VCaP (cell line): Measurements from ENCODE around the gene TBX21.

Source experiments
- H3K27ac ChIP-seq: fragments of 450-650 bp; 2 replicates; pipeline ENCODE4 v1.5.1; 2017
- TF ChIP-seq, protein P1 (sequence below): fragments of 450-650 bp; conservative IDR thresholded peaks from 2 replicates; pipeline ENCODE4 v1.5.1; 2017; ENCODE audit warnings: mild to moderate bottlenecking, moderate library complexity

TBX21 gene

DNA sequence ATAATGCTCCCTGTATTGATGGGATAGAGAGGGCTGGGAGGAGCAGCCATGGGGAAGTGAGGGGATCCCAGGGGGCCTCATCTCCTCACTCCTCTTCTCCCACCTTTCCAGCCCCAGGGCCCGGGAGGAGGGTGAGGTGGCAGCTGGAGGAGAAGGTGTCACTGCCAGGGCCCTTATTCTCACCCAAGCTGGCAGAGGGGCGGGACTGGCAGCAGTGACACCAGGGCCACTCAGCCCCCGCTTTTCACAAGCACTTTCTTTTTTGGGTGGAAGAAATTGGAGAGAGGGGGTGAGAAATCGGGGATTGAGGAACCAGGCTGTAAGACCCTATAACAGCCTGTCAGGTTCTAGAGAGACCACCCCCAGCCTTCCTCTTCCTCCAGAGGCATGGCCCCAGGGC is 2.4 kb upstream of the TBX21 start:
- TF ChIP-seq, protein P1, sequence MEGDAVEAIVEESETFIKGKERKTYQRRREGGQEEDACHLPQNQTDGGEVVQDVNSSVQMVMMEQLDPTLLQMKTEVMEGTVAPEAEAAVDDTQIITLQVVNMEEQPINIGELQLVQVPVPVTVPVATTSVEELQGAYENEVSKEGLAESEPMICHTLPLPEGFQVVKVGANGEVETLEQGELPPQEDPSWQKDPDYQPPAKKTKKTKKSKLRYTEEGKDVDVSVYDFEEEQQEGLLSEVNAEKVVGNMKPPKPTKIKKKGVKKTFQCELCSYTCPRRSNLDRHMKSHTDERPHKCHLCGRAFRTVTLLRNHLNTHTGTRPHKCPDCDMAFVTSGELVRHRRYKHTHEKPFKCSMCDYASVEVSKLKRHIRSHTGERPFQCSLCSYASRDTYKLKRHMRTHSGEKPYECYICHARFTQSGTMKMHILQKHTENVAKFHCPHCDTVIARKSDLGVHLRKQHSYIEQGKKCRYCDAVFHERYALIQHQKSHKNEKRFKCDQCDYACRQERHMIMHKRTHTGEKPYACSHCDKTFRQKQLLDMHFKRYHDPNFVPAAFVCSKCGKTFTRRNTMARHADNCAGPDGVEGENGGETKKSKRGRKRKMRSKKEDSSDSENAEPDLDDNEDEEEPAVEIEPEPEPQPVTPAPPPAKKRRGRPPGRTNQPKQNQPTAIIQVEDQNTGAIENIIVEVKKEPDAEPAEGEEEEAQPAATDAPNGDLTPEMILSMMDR = no peak
- no peak overlapping the region for H3K27ac ChIP-seq

DNA sequence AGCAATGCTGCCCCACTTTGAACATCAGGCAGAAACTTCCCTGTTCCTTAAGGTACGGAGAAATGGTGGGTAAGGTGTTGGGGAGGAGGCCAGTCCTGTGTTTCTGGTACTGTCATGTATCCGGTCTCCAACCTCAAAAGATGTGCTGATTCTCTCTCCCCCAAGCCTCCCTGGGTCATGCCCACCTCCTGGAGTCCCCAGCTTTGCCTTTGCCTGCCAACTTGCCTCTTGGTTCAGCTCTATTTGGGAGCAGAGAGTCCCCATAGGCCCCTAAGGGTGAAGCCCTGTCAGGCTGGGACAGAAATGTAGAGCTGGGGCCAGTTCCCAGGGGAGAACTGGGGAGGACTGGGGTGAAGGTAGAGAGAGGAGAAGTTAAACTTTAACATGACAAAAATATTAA is 1.6 kb upstream of the TBX21 start:
- TF ChIP-seq, protein P1 = no peak

DNA sequence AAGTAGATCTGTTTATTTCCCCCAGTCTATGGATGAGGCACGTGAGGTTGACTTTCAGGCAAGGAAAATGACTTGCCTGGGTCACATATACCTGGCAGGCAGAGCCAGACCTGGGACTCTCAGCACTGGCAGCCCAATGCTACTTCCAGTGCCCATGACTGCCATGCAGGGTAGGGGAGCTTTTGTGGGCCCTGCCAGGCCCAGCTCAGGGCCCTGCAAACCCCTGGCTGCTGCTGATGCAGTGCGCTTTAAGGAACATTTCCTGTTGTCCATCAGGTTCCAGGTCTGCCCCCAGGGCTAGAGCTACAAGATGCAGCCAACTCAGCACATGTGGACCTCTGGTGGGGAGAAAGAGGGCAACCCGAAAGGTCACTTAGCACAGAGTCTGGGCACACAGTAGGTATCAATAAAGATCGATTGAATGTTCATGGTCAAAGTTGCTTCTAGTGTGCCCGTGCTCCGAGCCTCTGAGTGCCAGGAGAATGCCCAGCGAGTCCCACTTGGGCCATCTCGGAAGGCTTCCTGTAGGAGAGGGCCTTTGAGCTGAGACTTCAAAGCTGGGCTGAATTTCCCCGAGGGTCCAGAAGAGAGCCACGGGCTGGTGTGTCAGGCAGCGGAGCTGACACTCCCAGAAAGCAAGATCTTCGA is 513 bp upstream of the TBX21 start:
- peak overlapping the region; percentile 19; the same call in 1 of the 2 replicates for H3K27ac ChIP-seq
- TF ChIP-seq, protein P1 = no peak

More for the DNA sequence above, 1.6 kb upstream of the TBX21 start:
- H3K27ac ChIP-seq = no peak overlapping the region

DNA sequence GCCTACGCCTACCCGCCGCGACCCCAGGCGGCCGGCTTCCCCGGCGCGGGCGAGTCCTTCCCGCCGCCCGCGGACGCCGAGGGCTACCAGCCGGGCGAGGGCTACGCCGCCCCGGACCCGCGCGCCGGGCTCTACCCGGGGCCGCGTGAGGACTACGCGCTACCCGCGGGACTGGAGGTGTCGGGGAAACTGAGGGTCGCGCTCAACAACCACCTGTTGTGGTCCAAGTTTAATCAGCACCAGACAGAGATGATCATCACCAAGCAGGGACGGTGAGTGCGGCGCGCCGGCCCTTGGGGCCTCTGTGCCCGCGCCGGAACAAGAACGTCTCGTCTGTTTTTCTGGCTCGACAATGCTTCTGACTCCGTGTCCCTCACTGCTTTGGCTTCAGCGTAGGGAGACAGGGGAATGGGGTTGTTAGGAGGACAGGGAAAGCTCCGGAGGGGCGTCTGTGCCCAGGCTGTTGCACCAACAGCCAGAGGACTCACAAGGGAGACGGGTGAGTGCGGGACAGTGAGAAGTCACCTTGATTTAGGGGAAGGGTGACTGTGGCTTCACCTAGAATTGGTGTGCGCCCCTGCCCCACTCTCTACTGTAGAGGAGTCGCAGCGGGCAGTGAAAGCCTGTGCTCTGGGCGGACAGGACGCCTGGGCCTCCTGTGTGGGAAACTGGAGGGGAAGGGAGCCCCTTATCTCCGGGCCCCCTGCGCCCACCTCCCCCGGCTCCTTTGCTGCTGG is 806 bp downstream of the TBX21 start:
- TF ChIP-seq, protein P1 = no peak
- peak overlapping the region; percentile 19; the same call in 1 of the 2 replicates for H3K27ac ChIP-seq

DNA sequence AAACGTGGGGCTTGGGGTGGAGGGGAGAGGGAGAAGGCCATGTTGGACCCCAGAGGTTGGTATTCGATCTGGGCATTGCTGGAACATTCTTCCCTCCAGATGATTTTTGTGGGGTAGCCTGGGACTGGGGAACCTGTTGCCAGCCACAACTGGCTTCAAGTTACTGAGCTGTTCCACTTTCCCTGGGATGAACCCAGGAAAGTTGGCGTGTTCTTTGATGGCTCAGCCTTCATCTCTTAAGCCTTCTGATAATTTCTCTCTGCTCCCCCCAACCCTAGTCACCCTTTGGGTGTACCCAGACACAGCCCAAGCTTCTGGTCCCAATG is 2.1 kb downstream of the TBX21 start:
- TF ChIP-seq, protein P1 = no peak
- no peak overlapping the region for H3K27ac ChIP-seq

DNA sequence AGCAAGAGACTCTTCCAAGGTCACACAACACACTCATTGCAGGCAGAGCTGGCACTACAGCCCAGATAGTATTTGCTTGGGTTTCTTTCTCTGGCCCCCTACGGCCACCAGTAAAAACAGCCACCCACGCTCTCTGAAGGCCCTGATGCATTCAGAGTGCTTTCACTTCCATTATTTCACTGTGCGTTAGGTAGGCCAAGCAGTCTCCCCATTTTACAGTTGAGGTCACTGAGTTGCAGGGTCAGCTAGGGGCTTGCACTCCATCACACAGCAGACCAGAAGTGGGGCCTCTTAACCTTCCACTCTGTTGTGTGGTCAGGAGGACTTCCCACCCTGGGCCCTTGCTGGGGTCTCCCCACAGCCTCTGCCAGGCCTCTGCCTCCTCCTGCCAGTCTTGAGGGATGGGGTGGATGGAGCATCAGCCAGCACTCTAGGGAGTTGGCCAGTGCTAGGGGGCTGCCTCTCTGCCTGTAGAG is 2.5 kb downstream of the TBX21 start:
- TF ChIP-seq, protein P1 = no peak
- no peak overlapping the region for H3K27ac ChIP-seq

DNA sequence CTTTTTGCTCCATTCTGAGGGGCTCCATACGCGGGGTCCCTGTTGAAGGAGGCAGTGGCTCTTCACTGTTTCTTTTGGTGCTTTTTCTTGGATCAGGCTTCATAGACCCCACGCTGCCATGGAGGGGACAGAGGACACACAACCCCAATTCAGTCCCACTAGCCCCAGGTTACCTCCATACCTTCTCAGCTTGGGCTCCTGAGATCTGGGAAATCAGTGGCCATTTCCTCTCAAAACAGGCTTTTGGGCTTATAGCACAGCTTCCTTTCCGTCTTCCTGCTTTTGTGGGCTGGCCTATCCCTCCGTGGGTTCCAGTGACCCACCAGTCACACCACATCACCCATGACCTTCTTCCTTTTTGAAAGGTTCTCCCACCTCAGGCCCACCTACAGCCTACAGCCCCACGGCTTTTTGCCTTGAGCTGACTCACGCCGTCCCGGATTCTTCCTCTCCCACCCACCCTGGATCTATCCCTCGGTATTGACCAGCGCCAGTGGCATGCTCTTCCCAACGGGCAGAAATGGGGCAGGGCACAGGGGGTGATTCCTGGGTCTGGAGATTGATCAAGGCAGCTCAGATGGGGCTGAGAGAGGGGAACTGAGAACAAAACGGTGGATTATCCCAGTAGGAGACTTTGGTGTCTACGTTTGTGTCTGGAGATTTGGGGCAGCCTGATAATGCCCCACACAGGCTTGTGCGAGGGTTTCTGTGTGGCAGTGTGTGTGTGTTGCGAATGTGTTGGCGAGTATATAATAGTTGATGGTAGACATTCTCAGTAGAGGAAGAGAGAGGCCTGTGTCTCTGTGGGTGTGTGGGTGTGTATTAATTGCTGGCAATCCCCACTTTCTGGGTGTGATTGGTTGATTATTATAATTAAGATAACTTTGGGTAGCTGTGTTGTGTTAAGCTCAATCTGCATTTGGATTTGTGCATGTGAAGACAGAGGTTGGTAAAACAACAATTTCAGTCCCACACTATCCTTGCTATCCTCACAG is 3.8 kb downstream of the TBX21 start:
- TF ChIP-seq, protein P1 = no peak
- H3K27ac ChIP-seq = no peak overlapping the region
